GM19328 (cell line): ENCODE data around the gene HNRNPA2B1.
A peak's percentile ranks its signal among the peaks of the same experiment; 100 is the strongest.
"Not testable (repeated sequence)": the region's sequence is repeated elsewhere in the genome, so short reads cannot be mapped to it uniquely, and the experiment has no call there.

Experiments used
- ATAC-seq: cut with Tn5 transposase; IDR thresholded peaks from one replicate; pipeline ENCODE4 v1.9.1; 2021; ENCODE audit warnings: mild to moderate bottlenecking, moderate library complexity; ENCODE audit not compliant: unreplicated experiment

The HNRNPA2B1 gene

DNA sequence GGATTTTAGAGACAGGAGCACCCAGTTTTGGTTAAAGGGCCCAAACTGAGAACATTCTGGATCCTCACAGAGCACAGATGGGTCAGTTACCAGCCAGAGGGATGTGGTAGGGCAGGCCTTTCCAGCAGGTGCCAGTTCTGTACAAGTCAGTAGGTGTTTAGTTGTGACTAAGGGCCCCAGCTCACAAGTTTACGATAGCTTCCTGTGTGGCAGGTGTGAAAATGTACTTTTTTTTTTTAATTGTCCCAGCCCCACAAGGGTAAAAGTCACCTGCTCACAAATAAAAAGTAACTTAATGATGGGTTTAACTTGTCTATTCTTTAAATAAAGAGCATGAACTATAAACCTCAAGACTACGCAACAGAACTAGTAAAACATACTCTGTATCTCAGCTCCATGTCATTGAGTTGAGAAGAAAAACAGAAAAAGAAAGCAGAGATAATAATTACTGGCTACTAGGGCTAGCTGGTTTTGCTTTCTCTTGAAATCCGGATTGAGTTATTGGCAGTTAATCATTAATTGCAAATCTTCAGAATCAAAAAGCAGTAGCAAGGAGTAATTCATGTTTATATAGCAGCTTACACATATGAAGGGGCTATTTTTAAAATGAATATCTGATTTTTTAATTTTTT is 33.1 kb downstream of the HNRNPA2B1 start:
- no peak for ATAC-seq

DNA sequence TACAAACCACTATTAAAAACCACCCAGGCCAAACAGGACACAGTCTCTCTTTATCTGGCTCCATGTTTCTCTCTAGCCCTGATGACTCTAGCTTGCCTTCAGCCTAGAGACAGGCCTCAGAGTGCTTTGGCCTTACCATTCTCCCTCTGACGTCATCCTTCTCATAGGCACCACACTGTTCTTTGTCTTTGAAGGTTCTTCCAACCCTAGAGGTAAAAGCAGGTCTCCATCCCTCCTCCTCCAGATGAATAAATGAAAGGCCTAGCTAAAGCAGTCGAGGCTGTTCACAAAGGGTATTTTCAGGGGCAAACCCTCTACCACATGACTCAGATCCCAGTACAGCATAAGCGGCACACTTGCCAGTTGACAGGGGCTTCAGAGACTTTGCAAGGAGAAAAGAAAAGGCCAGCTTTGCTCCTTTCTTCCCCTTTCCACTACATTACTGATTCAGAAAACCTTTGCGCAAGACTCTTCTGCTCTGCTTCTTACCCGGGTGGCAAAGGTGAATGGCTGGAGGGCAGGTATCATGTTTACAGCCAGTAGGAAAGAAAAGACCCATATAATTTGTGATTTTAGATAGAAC is 33.8 kb downstream of the HNRNPA2B1 start:
- ATAC-seq, result no peak

DNA sequence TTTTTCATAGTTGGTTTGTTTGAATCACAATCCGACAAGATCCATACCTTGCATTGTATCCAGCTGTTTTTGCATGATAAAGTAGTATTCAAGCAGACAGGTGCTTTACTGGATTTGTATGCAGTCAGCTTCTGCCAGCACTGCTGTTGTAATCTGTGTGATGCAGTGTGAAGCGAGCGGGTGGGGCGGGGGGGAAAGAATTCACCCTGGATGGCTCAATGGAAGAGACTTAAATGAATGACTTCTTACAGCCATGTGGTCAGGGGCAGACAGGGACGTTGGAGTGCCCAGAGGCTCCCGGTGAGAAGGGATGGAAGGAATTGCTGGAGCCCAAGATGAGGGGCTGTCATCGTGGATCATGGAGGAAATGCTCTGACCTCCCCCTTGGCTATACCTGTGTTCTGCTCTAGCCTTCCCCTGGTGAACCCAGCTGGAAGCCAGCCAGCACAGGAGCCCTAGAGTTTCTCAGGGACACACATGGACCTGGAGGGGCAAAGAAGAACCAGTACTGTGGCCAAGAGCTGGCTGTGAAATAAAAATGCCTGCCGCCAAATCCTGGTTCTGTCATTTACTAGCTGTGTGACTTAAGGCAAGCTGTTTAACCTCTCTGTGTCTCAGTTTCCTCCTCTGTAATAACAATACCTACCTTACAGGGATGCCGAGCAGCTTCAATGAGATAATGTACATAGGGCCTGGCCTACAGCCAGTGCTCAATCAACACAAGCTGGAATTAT is 34.4 kb downstream of the HNRNPA2B1 start:
- no peak for ATAC-seq

DNA sequence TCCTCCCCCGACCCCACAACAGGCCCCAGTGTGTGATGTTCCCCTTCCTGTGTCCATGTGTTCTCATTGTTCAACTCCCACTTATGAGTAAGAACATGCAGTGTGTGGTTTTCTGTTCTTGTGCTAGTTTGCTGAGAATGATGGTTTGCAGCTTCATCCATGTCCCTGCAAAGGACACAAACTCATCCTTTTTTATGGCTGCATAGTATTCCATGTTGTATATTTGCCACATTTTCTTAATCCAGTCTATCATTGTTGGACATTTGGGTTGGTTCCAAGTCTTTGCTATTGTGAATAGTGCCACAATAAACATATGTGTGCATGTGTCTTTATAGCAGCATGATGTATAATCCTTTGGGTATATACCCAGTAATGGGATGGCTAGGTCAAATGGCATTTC is 36.7 kb downstream of the HNRNPA2B1 start:
- ATAC-seq, result not testable (repeated sequence)

DNA sequence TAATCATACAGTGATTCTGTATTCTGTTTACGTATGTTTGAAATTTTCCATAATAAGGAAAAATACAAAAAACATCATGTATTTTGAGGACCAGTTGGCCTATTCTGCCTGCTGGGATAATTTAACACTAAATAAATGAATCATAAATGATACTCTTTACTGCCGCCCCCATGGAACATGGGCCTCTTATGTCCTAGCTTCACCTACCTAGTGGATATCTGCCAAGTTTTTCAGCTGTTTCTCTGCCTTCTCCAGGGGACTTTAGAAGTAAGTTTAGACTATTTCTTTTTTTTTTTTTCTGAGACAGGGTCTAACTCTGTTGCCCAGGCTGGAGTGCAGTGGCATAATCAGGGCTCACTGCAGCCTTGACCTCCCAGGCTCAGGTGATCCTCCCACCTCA is 38.1 kb downstream of the HNRNPA2B1 start:
- no peak for ATAC-seq

DNA sequence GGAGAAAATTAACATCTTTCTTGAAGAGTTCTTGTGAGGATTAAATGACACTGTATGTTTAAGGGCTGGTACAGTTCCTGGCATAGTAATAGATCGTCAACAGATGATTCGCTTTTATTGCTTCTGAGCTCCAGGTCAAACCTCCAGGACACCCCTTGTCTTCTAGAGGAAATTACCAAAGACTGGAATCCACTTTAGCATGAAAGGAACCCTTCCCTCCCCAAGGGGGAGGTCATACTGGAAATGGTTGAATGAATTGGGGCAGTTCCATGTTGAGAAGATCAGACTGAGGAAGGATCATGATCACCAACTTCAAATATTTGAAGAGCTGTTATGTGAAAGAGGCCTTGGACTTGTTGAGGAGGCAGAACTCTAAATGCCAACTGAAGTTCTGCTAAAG is 39.6 kb downstream of the HNRNPA2B1 start:
- ATAC-seq, result no peak

DNA sequence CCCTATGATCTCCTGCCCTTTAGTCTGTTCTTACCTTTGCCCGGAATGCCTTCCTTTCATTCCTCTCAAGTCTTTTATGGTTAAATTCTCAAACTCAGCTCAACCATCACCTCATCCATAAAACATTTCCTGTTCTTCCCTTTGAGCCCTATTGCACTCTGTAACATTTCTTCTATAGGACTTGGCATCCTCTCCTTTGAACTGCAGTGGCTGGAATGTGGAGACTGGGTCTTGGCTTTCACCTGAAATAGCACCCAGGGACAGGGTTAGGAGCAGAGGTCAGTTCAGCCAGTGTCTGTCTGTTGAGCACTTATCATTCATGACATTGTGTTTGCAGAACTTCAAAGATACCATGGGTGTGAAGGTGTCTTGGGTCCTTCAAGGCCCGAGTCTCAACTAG is 41.3 kb downstream of the HNRNPA2B1 start:
- ATAC-seq, result no peak

DNA sequence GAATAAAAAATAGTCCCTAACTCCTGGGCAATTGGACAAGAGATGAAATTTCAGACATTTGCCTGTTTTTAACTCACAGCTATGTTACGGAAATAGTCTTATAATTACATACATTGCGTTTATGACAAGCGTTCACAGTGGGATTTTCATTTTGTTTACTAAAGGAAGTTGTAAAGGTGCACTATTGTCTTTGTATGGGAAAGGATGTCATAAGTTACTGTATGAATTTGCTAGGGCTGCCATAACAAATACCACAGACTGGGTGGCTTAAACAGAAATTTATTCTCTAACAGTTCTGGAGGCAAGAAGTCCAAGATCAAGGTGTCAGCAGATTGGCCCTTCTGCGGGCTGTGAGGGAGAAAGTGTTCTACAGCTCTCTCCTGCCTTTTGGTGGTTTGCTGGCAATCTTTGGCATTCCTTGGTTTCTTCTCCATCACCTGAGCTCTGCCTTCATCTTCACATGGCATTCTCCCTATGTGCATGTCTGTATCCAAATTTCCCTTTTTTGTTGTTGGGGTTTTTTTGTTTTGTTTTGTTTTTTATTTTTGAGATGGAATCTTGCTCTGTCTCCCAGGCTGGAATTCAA is 42.9 kb downstream of the HNRNPA2B1 start:
- ATAC-seq, result no peak

DNA sequence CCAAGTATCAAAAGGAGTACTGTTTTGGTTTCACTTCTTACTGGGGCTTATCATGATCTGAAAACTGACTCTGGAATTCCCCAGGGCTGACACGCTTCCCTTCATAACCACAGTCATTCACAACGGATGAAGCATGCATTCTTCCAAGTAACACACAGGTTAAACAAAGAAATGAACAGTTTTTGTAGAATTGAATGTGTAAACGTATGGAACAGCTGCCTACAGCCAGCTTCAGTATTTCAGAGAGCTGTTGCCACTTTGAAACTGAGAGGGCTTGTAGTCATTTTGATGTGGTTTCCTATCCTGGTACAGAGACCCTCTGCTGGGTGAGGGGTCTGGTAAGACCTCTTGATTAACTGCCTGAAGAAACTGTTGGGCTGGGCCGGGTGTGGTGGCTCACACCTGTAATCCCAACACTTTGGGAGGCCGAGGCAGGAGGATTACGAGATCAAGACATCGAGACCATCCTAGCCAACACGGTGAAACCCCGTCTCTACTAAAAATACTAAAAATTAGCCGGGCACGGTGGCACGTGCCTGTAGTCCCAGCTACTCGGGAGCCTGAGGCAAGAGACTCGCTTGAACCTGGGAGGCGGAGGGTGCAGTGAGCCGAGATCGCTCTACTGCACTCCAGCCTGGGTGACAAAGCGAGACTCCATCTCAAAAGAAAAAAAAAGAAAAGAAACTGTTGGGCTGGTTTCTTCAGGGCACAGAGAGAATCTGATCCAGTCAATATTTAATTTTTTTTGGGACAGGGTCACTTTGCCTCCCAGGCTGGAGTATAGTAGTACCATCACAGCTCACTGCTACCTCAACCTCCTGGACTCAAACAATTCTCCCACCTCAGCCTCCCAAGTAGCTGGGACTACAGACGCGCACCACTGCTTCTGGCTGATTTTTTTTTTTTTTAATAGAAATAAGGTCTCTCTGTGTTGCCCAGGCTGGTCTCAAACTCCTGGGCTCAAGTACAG is 43.8 kb downstream of the HNRNPA2B1 start:
- no peak for ATAC-seq

DNA sequence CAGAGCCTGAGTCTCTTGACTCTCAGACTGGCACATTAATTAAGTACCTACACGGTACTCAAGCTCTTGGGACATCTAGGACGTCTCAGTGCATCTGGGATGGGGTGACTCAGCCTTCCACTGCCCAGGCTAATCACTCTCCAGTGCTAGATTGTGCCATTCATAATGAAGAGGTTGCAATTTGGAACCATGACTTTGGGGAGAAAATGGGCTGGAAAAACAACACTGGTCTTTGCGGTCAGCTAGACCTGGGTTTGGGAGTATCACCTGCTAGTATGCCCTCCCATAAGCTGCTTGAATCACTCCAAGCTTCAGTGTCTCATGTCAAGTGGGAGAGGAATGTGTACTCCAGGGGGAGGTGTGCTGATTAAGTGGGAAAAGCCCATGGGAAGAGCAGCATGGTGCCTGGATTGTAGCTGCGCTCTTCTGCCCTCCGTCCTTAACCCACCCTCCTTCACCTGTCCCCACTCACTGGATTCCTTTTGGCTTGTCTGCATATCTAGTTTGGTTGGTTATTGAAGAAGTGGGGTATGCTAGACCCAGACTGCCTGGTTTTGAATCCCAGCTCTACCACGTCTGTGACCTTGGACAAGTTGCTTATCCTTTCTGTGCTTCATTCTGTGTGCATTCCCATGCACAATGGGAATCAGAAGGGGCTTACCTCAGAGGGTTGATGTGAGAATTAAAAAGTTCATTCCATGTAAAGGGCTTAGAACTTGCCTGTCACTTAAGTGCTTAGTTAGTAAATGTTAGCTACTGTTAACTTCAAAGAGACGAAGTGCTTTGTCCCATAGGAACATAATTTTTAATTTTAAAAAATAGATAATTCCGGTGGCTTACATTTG is 44.8 kb downstream of the HNRNPA2B1 start:
- no peak for ATAC-seq

DNA sequence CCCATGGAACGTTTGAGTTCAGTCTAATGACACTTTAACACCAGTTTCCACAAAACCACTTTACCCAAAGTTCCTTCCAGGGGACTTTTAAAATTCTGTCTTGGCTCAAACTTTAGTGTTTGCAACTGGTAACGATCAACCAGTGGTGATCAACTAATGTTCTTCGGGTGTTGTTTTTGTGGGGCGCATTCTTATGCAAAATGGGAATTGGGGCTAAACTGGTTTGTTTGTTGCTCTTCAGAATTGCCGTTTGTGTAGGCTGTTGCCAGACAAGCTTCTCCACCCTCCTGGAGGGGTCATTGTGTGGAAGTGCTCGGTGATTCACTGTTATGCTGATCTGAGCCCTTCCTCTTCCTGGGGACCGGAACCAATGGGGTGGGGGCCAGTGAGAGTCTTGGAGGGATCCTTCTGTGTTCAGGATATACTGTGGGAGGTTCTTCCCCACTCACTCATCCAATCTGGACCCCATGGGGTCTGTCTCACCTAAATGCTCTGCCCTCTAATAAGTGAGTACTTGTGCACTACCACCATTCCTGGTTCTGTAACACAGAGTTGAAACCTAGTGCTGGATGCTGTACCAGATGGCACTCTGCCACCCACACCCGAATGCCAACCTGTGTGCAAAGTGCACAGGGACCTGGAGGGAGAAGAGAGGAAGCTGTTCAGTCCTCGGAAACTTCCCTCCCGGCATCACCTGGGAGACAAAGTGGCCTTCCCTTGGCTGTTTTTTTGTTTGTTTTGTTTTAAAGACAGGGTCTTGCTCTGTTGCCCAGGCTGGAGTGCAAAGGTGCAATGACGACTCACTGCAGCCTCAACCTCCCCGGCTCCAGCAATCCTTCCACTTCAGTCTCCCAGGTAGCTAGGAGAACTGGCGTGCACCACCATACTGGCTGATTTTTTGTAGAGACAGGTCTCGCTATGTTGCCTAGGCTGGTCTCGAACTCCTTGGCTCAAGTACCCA is 46.4 kb downstream of the HNRNPA2B1 start:
- no peak for ATAC-seq

DNA sequence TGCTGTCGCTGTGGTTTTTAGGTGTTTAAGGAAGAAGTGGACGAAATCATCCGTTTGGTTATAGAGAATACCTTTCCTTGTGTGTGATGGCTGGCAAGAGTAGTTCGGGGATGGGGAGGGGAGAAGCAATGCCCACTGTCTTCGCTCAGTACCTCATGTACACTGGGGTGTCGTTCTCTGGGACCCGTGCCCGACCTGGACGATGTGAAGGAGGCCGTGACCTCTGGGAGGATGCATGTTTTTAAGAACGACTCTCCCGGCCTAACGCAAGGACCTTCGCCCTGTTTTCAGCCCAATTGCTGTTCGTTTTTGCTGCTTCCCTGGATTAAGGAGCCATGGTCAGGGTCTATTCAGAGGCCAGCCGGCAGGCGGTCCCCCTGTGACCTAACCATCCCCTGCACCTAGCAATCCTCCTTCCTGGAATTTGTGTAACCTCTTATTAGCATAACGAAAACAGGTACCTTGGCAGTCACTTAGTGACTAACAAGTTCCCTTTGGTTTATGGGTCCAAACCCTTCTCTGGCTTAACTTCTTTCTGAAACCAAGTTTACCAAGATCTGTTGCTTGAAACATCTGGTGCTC is 47.2 kb downstream of the HNRNPA2B1 start:
- no peak for ATAC-seq

DNA sequence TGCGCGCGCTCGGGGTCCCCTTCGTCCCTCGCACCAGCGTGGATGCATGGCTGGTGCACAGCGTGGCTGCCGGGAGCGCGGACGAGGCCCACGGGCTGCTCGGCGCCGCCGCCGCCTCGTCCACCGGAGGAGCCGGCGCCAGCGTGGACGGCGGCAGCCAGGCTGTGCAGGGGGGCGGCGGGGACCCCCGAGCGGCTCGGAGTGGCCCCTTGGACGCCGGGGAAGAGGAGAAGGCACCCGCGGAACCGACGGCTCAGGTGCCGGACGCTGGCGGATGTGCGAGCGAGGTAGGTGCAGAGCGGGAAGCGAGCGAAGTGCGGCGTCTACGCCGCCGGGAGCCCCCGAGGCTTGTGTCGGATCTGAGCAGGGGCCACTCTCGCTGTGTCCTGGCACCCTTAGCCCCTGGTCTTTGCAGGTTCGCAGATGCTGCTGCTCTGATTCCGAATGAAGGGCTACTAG is 47.7 kb downstream of the HNRNPA2B1 start:
- peak; percentile 7 for ATAC-seq

DNA sequence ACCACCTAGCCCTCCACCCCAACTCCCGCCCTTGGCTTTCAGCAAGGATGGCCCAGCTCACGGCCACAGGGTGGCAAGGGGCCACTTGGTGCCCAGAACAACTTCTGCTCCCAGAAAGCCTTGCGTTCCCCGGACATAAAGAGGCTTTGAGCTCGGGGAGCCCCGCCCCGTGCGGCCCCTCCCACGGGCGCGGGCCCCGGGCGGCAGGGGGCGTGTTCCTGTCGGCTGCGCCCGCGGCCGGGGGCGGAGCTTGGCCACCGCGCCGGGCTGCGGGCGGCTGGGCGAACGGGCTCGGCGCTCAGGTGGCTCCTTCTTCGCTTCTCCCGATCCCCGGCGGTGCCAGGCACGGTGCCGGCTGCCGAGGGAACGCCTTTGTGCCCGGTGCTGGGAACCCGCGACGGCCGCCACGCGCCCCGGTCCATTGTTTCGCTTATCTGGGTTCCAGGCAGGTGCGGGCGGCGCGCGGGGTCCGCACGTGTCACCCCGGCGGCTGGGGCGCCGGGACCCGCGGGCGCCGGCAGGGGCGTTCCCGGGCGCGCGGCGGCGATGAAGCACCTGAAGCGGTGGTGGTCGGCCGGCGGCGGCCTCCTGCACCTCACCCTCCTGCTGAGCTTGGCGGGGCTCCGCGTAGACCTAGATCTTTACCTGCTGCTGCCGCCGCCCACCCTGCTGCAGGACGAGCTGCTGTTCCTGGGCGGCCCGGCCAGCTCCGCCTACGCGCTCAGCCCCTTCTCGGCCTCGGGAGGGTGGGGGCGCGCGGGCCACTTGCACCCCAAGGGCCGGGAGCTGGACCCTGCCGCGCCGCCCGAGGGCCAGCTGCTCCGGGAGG is 48.4 kb downstream of the HNRNPA2B1 start, which contains the start of gene NFE2L3:
NFE2L3 (plus strand) TSS at position 246 of the 829 bp plus-strand sequence; CDS start at position 547, 301 bp downstream.
- ATAC-seq, result peak; percentile 69

DNA sequence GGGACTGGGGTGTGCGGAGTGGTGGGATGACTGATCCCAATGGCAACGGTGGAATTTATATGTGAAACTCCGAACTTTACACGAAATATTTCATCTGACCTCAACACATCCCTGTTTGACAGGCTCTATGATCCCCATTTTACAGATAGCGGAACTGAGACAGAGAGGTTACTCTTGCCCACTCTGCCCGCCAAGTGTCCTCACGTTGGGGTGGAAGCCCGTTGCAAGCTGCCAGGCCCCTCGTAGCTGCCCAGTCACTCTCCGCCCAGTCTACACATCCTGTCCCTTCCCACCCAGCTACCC is 48.9 kb downstream of the HNRNPA2B1 start:
- ATAC-seq, result no peak

DNA sequence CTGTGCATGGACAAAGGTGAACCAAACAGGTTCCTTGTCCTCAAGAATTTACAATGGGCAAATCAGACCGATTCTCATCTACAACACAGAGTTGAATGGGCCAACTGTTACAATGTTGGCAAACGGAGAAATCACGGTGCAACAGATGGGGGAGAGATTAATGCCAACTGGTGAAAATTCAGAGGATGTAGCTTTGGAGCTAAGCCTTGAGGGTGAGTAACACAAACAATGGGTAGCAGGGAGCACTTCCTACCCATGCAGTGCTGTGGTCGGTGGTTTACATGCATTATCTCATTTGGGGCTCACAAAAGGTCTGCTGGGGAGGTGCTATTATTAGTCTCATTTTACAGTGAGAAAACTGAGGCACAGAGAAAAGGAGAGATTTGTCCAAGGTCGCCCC is 49.5 kb downstream of the HNRNPA2B1 start:
- ATAC-seq, result no peak

DNA sequence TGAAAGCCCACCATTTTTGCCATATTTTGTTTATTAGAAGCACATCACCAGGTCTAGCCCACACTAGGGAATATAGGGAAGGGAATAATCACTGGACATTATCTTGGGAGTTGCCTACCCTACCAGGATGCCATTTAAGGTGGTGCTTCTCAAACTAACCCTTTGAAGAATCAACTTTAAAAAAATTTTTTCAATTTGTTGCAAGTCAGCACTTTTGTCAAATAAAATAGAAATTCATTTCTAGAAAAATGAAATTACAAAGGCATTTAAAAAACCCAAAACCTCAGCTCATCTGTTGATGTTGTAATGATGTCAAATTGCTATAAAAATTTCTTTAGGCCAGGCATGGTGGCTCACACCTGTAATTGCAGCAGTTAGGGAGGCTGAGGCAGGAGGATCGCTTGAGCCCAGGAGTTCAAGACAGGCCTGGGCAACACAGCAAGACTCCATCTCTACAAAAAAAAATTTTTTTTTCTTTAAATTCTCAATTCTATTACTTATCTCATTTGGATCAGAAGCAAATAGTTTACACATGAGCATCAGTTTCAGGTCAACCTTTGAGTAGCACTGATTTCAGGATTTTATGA is 51.1 kb downstream of the HNRNPA2B1 start:
- no peak for ATAC-seq
